ENCODE results near the gene GRIN2C. TPM values are rescaled to one million over a fixed set of nuclear protein-coding genes. Genes with fewer than 3 reads are reported as not detected.

Gene GRIN2C
- total RNA-seq, 1 experiment from 2014 or later = 5.2 TPM

- intact Hi-C loops (cut with micrococcal nuclease; ENCODE audit: unreplicated experiment) = no loop called here
- CTCF ChIA-PET = interaction anchor here (0.5 to 4.9 kb wide), 7 partner anchors 8 to 341 kb away, joined by 3 to 43 read pairs (median 7); partner anchors contain the start of gene FDXR
- Histone ChIP-seq H3K36me3 (ENCODE audit: control insufficient read depth, insufficient read depth, low read length) (peaks cover 3% of the 10 kb centered on the region; the same call in 1 of the 2 replicates), H3K9me3 (no peaks in the 10 kb centered on the region), H3K4me3 (ENCODE audit: low read depth, low read length) (no peak overlapping the region), H3K4me1 (peaks cover 32% of the 10 kb centered on the region), H3K27me3 (replicated peaks; ENCODE audit: control insufficient read depth, insufficient read depth, low read length) (peaks cover 13% of the 10 kb centered on the region)
- no TSS peak for BruUV-seq (replicated peaks)
- no peaks in the 10 kb centered on the region for H3K9me3 Mint-ChIP-seq (ENCODE audit: unreplicated experiment)
- H3K36me3 Mint-ChIP-seq (ENCODE audit: insufficient read depth, unreplicated experiment) = peaks cover 17% of the 10 kb centered on the region
- POLR2A ChIA-PET = no interaction called here
- no peak for TF ChIP-seq CTCF (IDR thresholded peaks at IDR 0.05; ENCODE audit: insufficient read depth in 1 of 2, low read depth in 1 of 2, low read length in 1 of 2, severe bottlenecking in 1 of 2, unreplicated experiment in 1 of 2)
- H3K4me3 Mint-ChIP-seq (ENCODE audit: unreplicated experiment) = peak overlapping the region; percentile 56
- H3K4me1 Mint-ChIP-seq (ENCODE audit: low read depth, unreplicated experiment) = peaks cover 8% of the 10 kb centered on the region
- no peak for DNase-seq
- H3K27me3 Mint-ChIP-seq (ENCODE audit: insufficient read depth, unreplicated experiment) = peaks cover 31% of the 10 kb centered on the region
- H3K27ac Mint-ChIP-seq (ENCODE audit: unreplicated experiment) = no peak overlapping the region
These were observed 665 bp upstream of the GRIN2C start for GRCh38 chr17:74860229-74860871.

- BruUV-seq (replicated peaks) = no TSS peak
- no peaks in the 10 kb centered on the region for H3K9me3 ChIP-seq
- peaks cover 19% of the 10 kb centered on the region for H3K36me3 Mint-ChIP-seq (ENCODE audit: insufficient read depth, unreplicated experiment)
- peaks cover 13% of the 10 kb centered on the region for H3K27me3 ChIP-seq (replicated peaks; ENCODE audit: control insufficient read depth, insufficient read depth, low read length)
- no peak for TF ChIP-seq CTCF (IDR thresholded peaks at IDR 0.05; ENCODE audit: insufficient read depth in 1 of 2, low read depth in 1 of 2, low read length in 1 of 2, severe bottlenecking in 1 of 2, unreplicated experiment in 1 of 2)
- ChIA-PET CTCF (interaction anchor here (0.7 to 4.9 kb wide), 5 partner anchors 8 to 123 kb away, joined by 3 to 43 read pairs (median 5); partner anchors contain the start of gene FDXR), POLR2A (interaction anchor here (0.6 kb wide), 1 partner anchor 11 kb away, joined by 4 read pairs; no protein-coding TSS in a partner anchor)
- DNase-seq = no peak
- peaks cover 3% of the 10 kb centered on the region; the same call in 1 of the 2 replicates for H3K36me3 ChIP-seq (ENCODE audit: control insufficient read depth, insufficient read depth, low read length)
- H3K9me3 Mint-ChIP-seq (ENCODE audit: unreplicated experiment) = no peaks in the 10 kb centered on the region
- peaks cover 8% of the 10 kb centered on the region for H3K4me1 Mint-ChIP-seq (ENCODE audit: low read depth, unreplicated experiment)
- H3K4me3 ChIP-seq (ENCODE audit: low read depth, low read length) = no peak overlapping the region; the same call in 1 of the 2 replicates
- peak overlapping the region; percentile 56 for H3K4me3 Mint-ChIP-seq (ENCODE audit: unreplicated experiment)
- intact Hi-C loops (cut with micrococcal nuclease; ENCODE audit: unreplicated experiment) = loop anchor here (10.0 kb wide), 1 partner anchor 204 kb away; no protein-coding TSS in a partner anchor
- peaks cover 33% of the 10 kb centered on the region for H3K27me3 Mint-ChIP-seq (ENCODE audit: insufficient read depth, unreplicated experiment)
- H3K4me1 ChIP-seq = peaks cover 32% of the 10 kb centered on the region
- H3K27ac Mint-ChIP-seq (ENCODE audit: unreplicated experiment) = no peak overlapping the region
These were observed 820 bp downstream of the GRIN2C start for GRCh38 chr17:74858672-74859458.

- no peaks in the 10 kb centered on the region for H3K36me3 ChIP-seq (ENCODE audit: control insufficient read depth, insufficient read depth, low read length)
- Mint-ChIP-seq H3K4me1 (ENCODE audit: low read depth, unreplicated experiment) (no peaks in the 10 kb centered on the region), H3K4me3 (ENCODE audit: unreplicated experiment) (no peak overlapping the region), H3K27ac (ENCODE audit: unreplicated experiment) (no peak overlapping the region), H3K27me3 (ENCODE audit: insufficient read depth, unreplicated experiment) (peaks cover 33% of the 10 kb centered on the region), H3K9me3 (ENCODE audit: unreplicated experiment) (no peaks in the 10 kb centered on the region), H3K36me3 (ENCODE audit: insufficient read depth, unreplicated experiment) (peaks cover 15% of the 10 kb centered on the region)
- intact Hi-C loops (cut with micrococcal nuclease; ENCODE audit: unreplicated experiment) = loop anchor here (10.0 kb wide), 1 partner anchor 202 kb away; no protein-coding TSS in a partner anchor
- no peaks in the 10 kb centered on the region for H3K9me3 ChIP-seq
- H3K4me3 ChIP-seq (ENCODE audit: low read depth, low read length) = no peak overlapping the region
- POLR2A ChIA-PET = no interaction called here
- CTCF ChIA-PET = interaction anchor here (1.1 to 4.0 kb wide), 2 partner anchors 14 to 16 kb away, joined by 3 to 17 read pairs; partner anchors contain the start of gene FDXR
- DNase-seq = no peak
- no TSS peak for BruUV-seq (replicated peaks)
- peaks cover 13% of the 10 kb centered on the region for H3K27me3 ChIP-seq (replicated peaks; ENCODE audit: control insufficient read depth, insufficient read depth, low read length)
- H3K4me1 ChIP-seq = peaks cover 23% of the 10 kb centered on the region
- no peak for TF ChIP-seq CTCF (IDR thresholded peaks at IDR 0.05; ENCODE audit: insufficient read depth in 1 of 2, low read depth in 1 of 2, low read length in 1 of 2, severe bottlenecking in 1 of 2, unreplicated experiment in 1 of 2)
These were observed 2.5 kb downstream of the GRIN2C start for GRCh38 chr17:74857191-74857590.

Data from Caco-2 (cell line).